Ishikawa (cell line): Measurements from ENCODE around the gene DCLRE1B.

Source experiments
- CREB1 ChIP-seq: IDR thresholded peaks from 2 replicates; pipeline ENCODE4 v1.6.1; 2012; ENCODE audit warnings: low read depth
- EP300 ChIP-seq: IDR thresholded peaks from 2 replicates; pipeline ENCODE4 v1.6.1; 2012; ENCODE audit warnings: borderline replicate concordance
- FOXM1 ChIP-seq: IDR thresholded peaks from 2 replicates; pipeline ENCODE4 v1.6.1; 2012; ENCODE audit warnings: low read depth, borderline replicate concordance
- MAX ChIP-seq: IDR thresholded peaks from 2 replicates; pipeline ENCODE4 v1.6.1; 2012
- NFIC ChIP-seq: IDR thresholded peaks from 2 replicates; pipeline ENCODE4 v1.6.1; 2012
- RAD21 ChIP-seq: IDR thresholded peaks from 2 replicates; pipeline ENCODE4 v1.6.1; 2012; ENCODE audit warnings: low read depth
- REST ChIP-seq: IDR thresholded peaks from 2 replicates; pipeline ENCODE4 v1.6.1; 2012; ENCODE audit warnings: low read depth, mild to moderate bottlenecking
- TAF1 ChIP-seq: IDR thresholded peaks from 2 replicates; pipeline ENCODE4 v1.6.1; 2012; ENCODE audit warnings: low read depth, mild to moderate bottlenecking
- TCF12 ChIP-seq: IDR thresholded peaks from 2 replicates; pipeline ENCODE4 v1.6.1; 2012; ENCODE audit warnings: low read depth
- TEAD4 ChIP-seq: IDR thresholded peaks from 2 replicates; pipeline ENCODE4 v1.6.1; 2012
- USF1 ChIP-seq: IDR thresholded peaks from 2 replicates; pipeline ENCODE4 v1.6.1; 2012
- YY1 ChIP-seq: IDR thresholded peaks from 2 replicates; pipeline ENCODE4 v1.6.1; 2012; ENCODE audit warnings: low read depth
- ZBTB7A ChIP-seq: IDR thresholded peaks from 2 replicates; pipeline ENCODE4 v1.6.1; 2012; ENCODE audit warnings: low read depth

- TF ChIP-seq CREB1 (no peak), FOXM1 (no peak), YY1 (no peak), EP300 (no peak), TEAD4 (no peak), NFIC (no peak), RAD21 (no peak), USF1 (no peak), ZBTB7A (no peak), MAX (no peak), TCF12 (no peak), REST (no peak), TAF1 (no peak)
These were observed 6.8 kb upstream of the DCLRE1B start for GRCh38 chr1:113898241-113898814.
